CD4-positive, alpha-beta T cell treated with Interleukin-15 for 1 hour (primary cell): ENCODE data around the gene TTC38.

Source experiments
- DNase-seq: peaks from one replicate; pipeline ENCODE4 v3.0.0-alpha.2; 2020

The TTC38 gene

DNA sequence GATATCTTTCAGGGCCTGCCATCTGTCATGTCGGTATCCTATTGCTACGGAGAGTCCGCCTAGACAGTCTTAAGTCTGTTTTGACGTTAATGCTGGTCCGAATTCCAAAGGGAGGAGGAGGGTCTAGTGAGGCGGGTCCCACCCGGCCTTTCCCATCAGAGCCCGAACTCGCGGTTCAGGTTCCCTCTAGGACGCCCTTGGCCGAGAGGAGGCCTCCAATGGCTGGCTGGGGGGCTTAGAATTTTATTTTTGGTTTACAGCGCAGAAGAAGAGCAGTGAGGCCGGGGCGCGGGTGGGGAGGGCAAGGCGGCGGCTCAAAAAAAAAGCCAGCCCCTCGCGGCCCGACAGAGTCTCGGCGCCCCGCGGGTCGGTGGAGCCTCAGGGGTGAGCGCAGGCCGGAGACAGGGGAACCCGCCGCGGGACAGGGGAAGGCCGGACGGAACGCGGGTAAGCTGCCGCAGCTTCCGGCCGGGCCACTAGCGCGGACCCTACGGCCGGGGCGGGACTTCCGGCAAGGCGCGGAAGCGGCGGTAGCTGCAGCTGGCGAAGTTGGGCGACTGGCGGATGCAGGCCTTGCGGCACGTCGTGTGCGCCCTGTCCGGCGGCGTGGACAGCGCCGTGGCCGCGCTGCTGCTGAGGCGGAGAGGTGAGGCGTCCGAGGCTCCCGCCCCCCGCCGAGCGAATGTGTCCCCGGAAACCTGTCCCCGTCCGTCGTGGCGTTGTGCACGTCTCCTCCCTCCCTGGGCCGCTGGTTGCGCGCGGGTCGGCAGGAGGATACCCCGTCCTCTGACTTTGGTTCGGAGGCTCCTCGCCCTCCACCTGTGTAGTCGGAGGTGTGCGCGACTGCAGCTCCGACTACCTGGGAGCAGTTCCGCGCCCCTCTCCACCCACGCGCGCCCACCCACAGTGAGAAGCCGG, 67.7 kb downstream of the TTC38 start, which contains the start of gene TRMU:
Gene TRMU, plus strand, starts transcription at position 514 of the 918 bp plus-strand sequence. Its CDS starts 51 bp downstream, at position 565.
- peak; percentile 79 for DNase-seq

DNA sequence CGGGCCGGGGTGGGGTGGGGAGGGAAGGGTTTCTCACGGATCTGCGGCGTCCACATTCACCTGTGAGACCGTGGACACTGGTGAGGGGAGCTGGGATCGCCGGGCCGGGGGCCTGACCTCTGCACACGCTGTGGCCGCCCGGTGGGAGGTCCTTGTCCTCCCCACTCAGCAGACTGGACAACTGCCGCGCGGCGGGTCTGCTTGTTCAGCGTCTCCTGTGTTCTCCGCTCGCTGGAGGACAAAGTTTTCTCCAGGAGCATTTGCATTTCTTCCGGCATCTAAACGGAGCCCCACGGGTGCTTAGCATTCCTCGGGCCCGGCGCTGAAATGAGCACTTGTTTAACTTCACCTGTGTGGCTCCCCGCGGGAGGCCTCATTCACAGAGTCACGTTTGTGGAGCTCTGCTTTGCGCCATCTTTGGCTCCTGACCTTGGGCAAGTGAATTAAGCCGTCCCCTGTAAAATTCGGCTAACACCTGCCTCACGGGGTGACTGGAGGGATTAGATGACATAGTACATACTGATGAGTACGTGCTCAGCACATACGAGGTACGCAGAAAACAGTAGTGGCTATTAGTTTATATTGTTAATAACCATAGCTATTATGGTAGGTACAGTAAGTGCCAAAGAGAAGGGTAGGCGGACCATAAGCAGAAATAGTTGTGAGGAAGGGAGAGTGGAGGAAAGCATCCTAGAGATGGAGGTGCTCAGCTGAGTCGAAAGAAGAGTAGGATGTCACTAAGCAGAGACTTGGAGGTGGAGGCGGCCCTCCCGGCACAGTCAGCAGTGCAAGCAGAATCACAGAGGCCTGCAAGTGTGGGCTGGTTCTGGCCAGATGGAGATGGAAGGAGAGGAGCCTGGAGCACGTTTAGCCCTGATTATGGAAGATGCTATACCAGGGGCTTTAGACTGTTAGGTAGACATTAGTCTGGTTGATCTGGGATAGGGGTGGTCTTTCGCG, 68.6 kb downstream of the TTC38 start:
- DNase-seq: no peak

DNA sequence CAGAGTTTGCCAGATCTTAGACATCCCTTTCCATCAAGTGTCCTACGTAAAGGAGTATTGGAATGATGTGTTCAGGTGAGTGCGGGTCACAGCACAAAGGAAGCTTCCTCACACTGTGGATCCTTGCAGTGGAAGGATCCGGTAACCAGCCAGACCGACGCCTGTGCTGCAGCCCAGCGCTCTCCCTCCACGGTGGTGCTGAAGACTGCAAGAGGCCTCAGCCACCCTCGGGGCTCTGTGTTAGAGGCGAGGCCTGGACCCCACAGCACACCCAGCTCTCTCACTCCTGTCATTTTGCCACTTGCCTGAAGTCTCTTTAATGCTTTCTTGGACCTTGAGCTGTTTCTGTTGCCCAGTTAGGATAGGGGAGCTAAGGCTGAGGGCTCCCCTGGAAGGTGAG, 70.1 kb downstream of the TTC38 start:
- no peak for DNase-seq

DNA sequence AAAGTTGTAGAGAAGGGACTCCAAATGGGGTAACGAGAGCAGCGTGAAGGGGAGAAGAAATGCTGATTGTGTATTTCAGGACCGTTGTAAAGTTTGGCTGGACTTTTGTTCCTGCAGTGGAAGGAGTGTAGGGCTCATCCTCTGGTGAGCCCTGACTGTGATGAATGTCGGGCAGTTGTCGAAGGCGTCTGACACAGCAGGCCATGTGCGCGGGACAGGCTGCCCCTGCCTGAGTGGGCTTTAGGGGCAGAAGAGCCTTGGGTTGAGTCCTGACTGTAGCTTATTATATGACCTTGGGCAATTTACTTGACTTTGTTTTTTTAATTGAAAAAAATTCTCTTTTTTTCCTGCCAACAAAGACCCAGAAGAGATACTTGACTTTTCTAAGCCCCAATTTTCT, 70.8 kb downstream of the TTC38 start:
- no peak for DNase-seq

DNA sequence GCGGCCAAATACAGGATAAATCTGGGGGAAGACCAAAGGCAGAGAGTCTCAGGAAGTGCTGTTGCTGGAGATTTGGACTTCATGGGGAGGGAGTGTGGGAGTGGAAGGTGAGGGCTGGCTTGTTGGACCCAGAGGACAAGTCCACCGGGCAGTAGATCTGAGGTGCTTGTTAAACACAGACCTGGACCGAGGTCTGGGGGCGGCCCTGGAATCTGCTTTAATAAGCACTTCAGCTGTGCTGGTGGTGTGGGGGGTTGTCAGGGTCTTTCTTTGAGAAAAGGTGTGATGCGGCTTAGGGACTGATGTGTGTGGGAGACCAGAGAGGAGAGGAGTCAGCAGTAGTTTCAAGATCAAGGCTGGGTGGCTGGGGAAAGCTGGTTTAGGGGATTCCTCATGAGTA, 72.1 kb downstream of the TTC38 start:
- no peak for DNase-seq

- DNase-seq: no peak
These were observed 72.9 kb downstream of the TTC38 start for GRCh38 chr22:46340676-46341075.
